HL-60 (cell line): ENCODE data around the gene COL25A1.
"Not testable (repeated sequence)": the region's sequence is repeated elsewhere in the genome, so short reads cannot be mapped to it uniquely, and the experiment has no call there.

Experiments
- DNase-seq, 2 experiments: peaks; one replicate each; pipeline ENCODE4 v3.0.0-alpha.2; 2010 to 2020; ENCODE audit warnings: low read depth in 1 of 2, low spot score in 1 of 2
- H3K27ac ChIP-seq: fragments of 250-450 bp; sonication (Bioruptor Pico); replicated peaks from 2 replicates; pipeline ENCODE4 v1.5.1; 2020; ENCODE audit warnings: mild to moderate bottlenecking, moderate library complexity
- H3K27me3 ChIP-seq: fragments of 250-450 bp; sonication (Bioruptor Pico); 2 replicates; pipeline ENCODE4 v1.5.1; 2021; ENCODE audit warnings: mild to moderate bottlenecking, moderate library complexity; ENCODE audit not compliant: insufficient read depth, poor library complexity, severe bottlenecking
- H3K4me3 ChIP-seq: replicated peaks from 2 replicates; pipeline ENCODE4 v1.5.1; 2011; ENCODE audit warnings: mild to moderate bottlenecking, control low read depth, low read length; ENCODE audit not compliant: insufficient read depth
- CTCF ChIP-seq: IDR thresholded peaks from one replicate; pipeline ENCODE4 v1.5.1; 2011; ENCODE audit warnings: low read length, control low read depth, inconsistent platforms; ENCODE audit not compliant: insufficient read depth
- GABPA ChIP-seq: IDR thresholded peaks from 2 replicates; pipeline ENCODE4 v1.6.1; 2012; ENCODE audit warnings: low read depth
- POLR2AphosphoS5 ChIP-seq: IDR thresholded peaks from 2 replicates; pipeline ENCODE4 v1.6.1; 2012; ENCODE audit warnings: low read depth
- REST ChIP-seq: IDR thresholded peaks from 2 replicates; pipeline ENCODE4 v1.6.1; 2012; ENCODE audit warnings: low read depth; ENCODE audit not compliant: insufficient replicate concordance
- SPI1 ChIP-seq: IDR thresholded peaks from 2 replicates; pipeline ENCODE4 v1.6.1; 2012; ENCODE audit warnings: low read depth, mild to moderate bottlenecking, borderline replicate concordance

The COL25A1 gene

GRCh38 chr4:108937066-108937465 is 365.4 kb downstream of the COL25A1 start:
- TF ChIP-seq GABPA (no peak), REST (no peak), SPI1 (no peak), CTCF (no peak), POLR2AphosphoS5 (no peak)
- Histone ChIP-seq H3K27ac (no peak overlapping the region), H3K27me3 (no peaks in the 10 kb centered on the region), H3K4me3 (no peak overlapping the region)
- DNase-seq = no peak

- H3K27me3 ChIP-seq, DNase-seq, H3K4me3 ChIP-seq: not testable (repeated sequence)
These were observed 368.5 kb downstream of the COL25A1 start for GRCh38 chr4:108933925-108934324.

GRCh38 chr4:108933046-108933445 is 369.4 kb downstream of the COL25A1 start:
- Histone ChIP-seq H3K27me3 (no peaks in the 10 kb centered on the region), H3K27ac (no peak overlapping the region), H3K4me3 (no peak overlapping the region)
- no peak for DNase-seq
- TF ChIP-seq REST = no peak
- no peak for TF ChIP-seq SPI1
- no peak for TF ChIP-seq CTCF
- no peak for TF ChIP-seq POLR2AphosphoS5
- no peak for TF ChIP-seq GABPA

More at GRCh38 chr4:108933925-108934324, 368.5 kb downstream of the COL25A1 start:
- H3K27ac ChIP-seq = not testable (repeated sequence)

- no peak for TF ChIP-seq SPI1
- TF ChIP-seq POLR2AphosphoS5 = no peak
- no peak for TF ChIP-seq GABPA
- TF ChIP-seq CTCF = no peak
- no peak for TF ChIP-seq REST
- Histone ChIP-seq H3K27ac (no peak overlapping the region), H3K27me3 (no peaks in the 10 kb centered on the region), H3K4me3 (no peak overlapping the region)
- no peak for DNase-seq
These were observed 370.5 kb downstream of the COL25A1 start for GRCh38 chr4:108931926-108932325.
